ENCODE measurements around the gene EMD. TPM values are rescaled to one million over a fixed set of nuclear protein-coding genes. Genes with fewer than 3 reads are reported as not detected.
A peak's percentile ranks its signal among the peaks of the same experiment; 100 is the strongest.

The EMD gene
- polyA plus RNA-seq, 3 donors: 71.3 to 97.8 (median 78.0) TPM

- no peak for DNase-seq (ENCODE audit: extremely low read depth in 1 of 11, low read depth in 9 of 11, low spot score in 4 of 11)
These were observed 22.1 kb downstream of the EMD start for GRCh38 chrX:154401045-154401799.

- DNase-seq (ENCODE audit: extremely low read depth in 1 of 11, low read depth in 9 of 11, low spot score in 4 of 11): no peak
These were observed 23.0 kb downstream of the EMD start for GRCh38 chrX:154401918-154402621.

GRCh38 chrX:154402622-154403127, 23.6 kb downstream of the EMD start:
- DNase-seq (ENCODE audit: extremely low read depth in 1 of 11, low read depth in 9 of 11, low spot score in 4 of 11): no peak

GRCh38 chrX:154403192-154403591, 24.1 kb downstream of the EMD start:
- no peak for DNase-seq (ENCODE audit: extremely low read depth in 1 of 11, low read depth in 9 of 11, low spot score in 4 of 11)

- DNase-seq (ENCODE audit: extremely low read depth in 1 of 11, low read depth in 9 of 11, low spot score in 4 of 11): no peak
These were observed 24.8 kb downstream of the EMD start for GRCh38 chrX:154403858-154404257.

GRCh38 chrX:154404625-154405192, 25.6 kb downstream of the EMD start:
- no peak for DNase-seq (ENCODE audit: extremely low read depth in 1 of 11, low read depth in 9 of 11, low spot score in 4 of 11)

GRCh38 chrX:154408659-154409221, 29.6 kb downstream of the EMD start:
- no peak for DNase-seq (ENCODE audit: extremely low read depth in 1 of 11, low read depth in 9 of 11, low spot score in 4 of 11)

- no peak for DNase-seq (ENCODE audit: extremely low read depth in 1 of 11, low read depth in 9 of 11, low spot score in 4 of 11)
These were observed 30.3 kb downstream of the EMD start, which contains the start of gene DNASE1L1 for GRCh38 chrX:154409222-154409871. Gene DNASE1L1 (minus strand): TSS chrX:154409254. CDS start chrX:154405568, 3,686 bp downstream.

- peak in 1 of 11 donors; percentile 49 for DNase-seq (ENCODE audit: extremely low read depth in 1 of 11, low read depth in 9 of 11, low spot score in 4 of 11)
These were observed 32.9 kb downstream of the EMD start for GRCh38 chrX:154411981-154412340.

- DNase-seq (ENCODE audit: extremely low read depth in 1 of 11, low read depth in 9 of 11, low spot score in 4 of 11): no peak
These were observed 33.4 kb downstream of the EMD start for GRCh38 chrX:154412468-154412867.

- no peak for DNase-seq (ENCODE audit: extremely low read depth in 1 of 11, low read depth in 9 of 11, low spot score in 4 of 11)
These were observed 34.0 kb downstream of the EMD start for GRCh38 chrX:154413142-154413541.

- DNase-seq (ENCODE audit: extremely low read depth in 1 of 11, low read depth in 9 of 11, low spot score in 4 of 11): no peak
These were observed 38.1 kb downstream of the EMD start for GRCh38 chrX:154417157-154417556.

GRCh38 chrX:154419189-154419588, 40.1 kb downstream of the EMD start:
- DNase-seq (ENCODE audit: extremely low read depth in 1 of 11, low read depth in 9 of 11, low spot score in 4 of 11): no peak

GRCh38 chrX:154419688-154420401, 40.8 kb downstream of the EMD start:
- DNase-seq (ENCODE audit: extremely low read depth in 1 of 11, low read depth in 9 of 11, low spot score in 4 of 11): no peak

- no peak for DNase-seq (ENCODE audit: extremely low read depth in 1 of 11, low read depth in 9 of 11, low spot score in 4 of 11)
These were observed 41.3 kb downstream of the EMD start for GRCh38 chrX:154420402-154420756.

GRCh38 chrX:154426916-154427770, 48.0 kb downstream of the EMD start:
- no peak for DNase-seq (ENCODE audit: extremely low read depth in 1 of 11, low read depth in 9 of 11, low spot score in 4 of 11)

GRCh38 chrX:154428176-154429171, 49.4 kb downstream of the EMD start, which contains the start of gene ATP6AP1:
Gene ATP6AP1 (plus strand): TSS chrX:154428677. CDS start chrX:154428693, 16 bp downstream.
- DNase-seq (ENCODE audit: extremely low read depth in 1 of 11, low read depth in 9 of 11, low spot score in 4 of 11): peak in 9 of 11 donors; percentile 55 to 90 (median 81)

All from renal cortex interstitium (tissue), 11 donors.